WTC11 (cell line): Measurements from ENCODE around the gene ARHGEF25. TPM values are rescaled to one million over a fixed set of nuclear protein-coding genes. Genes with fewer than 3 reads are reported as not detected.

Experiments used
- ATAC-seq: fragments of 200-7000 bp; cut with Tn5 transposase; 2 replicates; pipeline ENCODE4 v1.10.0; 2021; ENCODE audit warnings: mild to moderate bottlenecking, moderate library complexity
- CTCF ChIA-PET: fragments of 300-600 bp; sonication (Branson Sonifier 250); formaldehyde crosslinking; loops from one replicate; lab custom pipeline; 2021; ENCODE audit warnings: antibody characterized with exemption; lab: Charles Lee
- POLR2A ChIA-PET: fragments of 350-600 bp; sonication (Branson Sonifier 250); formaldehyde crosslinking; loops from one replicate; lab custom pipeline; 2021; ENCODE audit warnings: antibody characterized with exemption; lab: Charles Lee
- DNase-seq: peaks from one replicate; pipeline ENCODE4 v3.0.0; 2021; ENCODE audit warnings: low spot score
- H3K27ac Mint-ChIP-seq: 2 replicates; pipeline ENCODE4 v1.8.0; 2021; ENCODE audit warnings: mixed read lengths
- H3K27me3 Mint-ChIP-seq: 2 replicates; pipeline ENCODE4 v1.8.0; 2021; ENCODE audit warnings: low read depth, mild to moderate bottlenecking, moderate library complexity, mixed read lengths
- H3K36me3 Mint-ChIP-seq: 2 replicates; pipeline ENCODE4 v1.8.0; 2021; ENCODE audit warnings: mixed read lengths
- H3K4me1 Mint-ChIP-seq: 2 replicates; pipeline ENCODE4 v1.8.0; 2022; ENCODE audit warnings: mixed read lengths
- H3K4me3 Mint-ChIP-seq: 2 replicates; pipeline ENCODE4 v1.8.0; 2021; ENCODE audit warnings: mild to moderate bottlenecking, moderate library complexity, mixed read lengths
- H3K9me3 Mint-ChIP-seq: 2 replicates; pipeline ENCODE4 v1.8.0; 2021; ENCODE audit warnings: mixed read lengths
- CREM ChIP-seq: sonication (generic); formaldehyde crosslinking; IDR thresholded peaks from 2 replicates; pipeline ENCODE4 v1.8.1; 2022; ENCODE audit warnings: mild to moderate bottlenecking, missing genetic modification reagents, moderate library complexity
- E2F4 ChIP-seq: sonication (generic); formaldehyde crosslinking; IDR thresholded peaks from 2 replicates; pipeline ENCODE4 v1.8.1; 2022; ENCODE audit warnings: low read depth, mild to moderate bottlenecking, moderate library complexity, missing genetic modification reagents, borderline replicate concordance
- ESRRA ChIP-seq: sonication (generic); formaldehyde crosslinking; IDR thresholded peaks from 2 replicates; pipeline ENCODE4 v1.8.1; 2022; ENCODE audit warnings: mild to moderate bottlenecking, missing genetic modification reagents, borderline replicate concordance
- FOXK1 ChIP-seq: sonication (generic); formaldehyde crosslinking; IDR thresholded peaks from 2 replicates; pipeline ENCODE4 v1.8.0; 2022; ENCODE audit warnings: mild to moderate bottlenecking, moderate library complexity, missing genetic modification reagents
- GABPB1 ChIP-seq: sonication (generic); formaldehyde crosslinking; IDR thresholded peaks from 2 replicates; pipeline ENCODE4 v1.8.1; 2023; ENCODE audit warnings: mild to moderate bottlenecking, missing genetic modification reagents
- GRHL2 ChIP-seq: fragments of 250-450 bp; sonication (Bioruptor Pico); IDR thresholded peaks from 2 replicates; pipeline ENCODE4 v1.8.0; 2022; ENCODE audit warnings: mild to moderate bottlenecking, moderate library complexity; ENCODE audit not compliant: insufficient replicate concordance, severe bottlenecking
- KAT7 ChIP-seq: sonication (generic); formaldehyde crosslinking; IDR thresholded peaks from 2 replicates; pipeline ENCODE4 v1.8.1; 2023; ENCODE audit warnings: missing genetic modification reagents, mild to moderate bottlenecking, borderline replicate concordance
- NR3C1 ChIP-seq: sonication (generic); formaldehyde crosslinking; conservative IDR thresholded peaks from 2 replicates; pipeline ENCODE4 v1.8.1; 2023; ENCODE audit warnings: low read depth, mild to moderate bottlenecking, missing genetic modification reagents
- RORB ChIP-seq: fragments of 250-450 bp; sonication (Bioruptor Pico); IDR thresholded peaks from 2 replicates; pipeline ENCODE4 v1.9.0; 2021; ENCODE audit warnings: mild to moderate bottlenecking
- SMAD4 ChIP-seq: sonication (generic); formaldehyde crosslinking; IDR thresholded peaks from 2 replicates; pipeline ENCODE4 v1.8.0; 2022; ENCODE audit warnings: mild to moderate bottlenecking, missing genetic modification reagents
- SOX15 ChIP-seq: fragments of 250-450 bp; sonication (Bioruptor Pico); IDR thresholded peaks from 2 replicates; pipeline ENCODE4 v1.9.0; 2021; ENCODE audit warnings: mild to moderate bottlenecking
- USF2 ChIP-seq: sonication (generic); formaldehyde crosslinking; IDR thresholded peaks from 2 replicates; pipeline ENCODE4 v1.8.1; 2023; ENCODE audit warnings: mild to moderate bottlenecking, missing genetic modification reagents, moderate library complexity
- ZNF425 ChIP-seq: fragments of 250-450 bp; sonication (Bioruptor Pico); conservative IDR thresholded peaks from 2 replicates; pipeline ENCODE4 v1.9.0; 2021; ENCODE audit warnings: mild to moderate bottlenecking
- ZNF512 ChIP-seq: sonication (generic); formaldehyde crosslinking; IDR thresholded peaks from 2 replicates; pipeline ENCODE4 v1.8.1; 2022; ENCODE audit warnings: missing genetic modification reagents, borderline replicate concordance
- ZNF671 ChIP-seq: fragments of 250-450 bp; sonication (Bioruptor Pico); IDR thresholded peaks from 2 replicates; pipeline ENCODE4 v1.8.0; 2021; ENCODE audit warnings: mild to moderate bottlenecking
- ZSCAN18 ChIP-seq: fragments of 250-450 bp; sonication (Bioruptor Pico); IDR thresholded peaks from 2 replicates; pipeline ENCODE4 v2.1.2; 2022; ENCODE audit warnings: mild to moderate bottlenecking, moderate library complexity
- total RNA-seq: library from RNA; stranded (reverse); gene quantifications from 3 replicates; pipeline ENCODE4 v1.2.3, GENCODE V29; 2021
- TF ChIP-seq, protein P1 (sequence below): sonication (generic); formaldehyde crosslinking; IDR thresholded peaks from 2 replicates; pipeline ENCODE4 v1.8.0; 2022; ENCODE audit warnings: missing genetic modification reagents
- TF ChIP-seq, protein P2 (sequence below): sonication (generic); formaldehyde crosslinking; IDR thresholded peaks from 2 replicates; pipeline ENCODE4 v1.8.0; 2022; ENCODE audit warnings: mild to moderate bottlenecking, missing genetic modification reagents

The ARHGEF25 gene
- total RNA-seq, 1 experiment from 2014 or later, result 11.9 TPM

GRCh38 chr12:57604992-57605810 lies 6.0 kb upstream of the ARHGEF25 start:
- ATAC-seq (peak; percentile 11), DNase-seq (no peak)
- ChIA-PET POLR2A (interaction anchor here (0.5 to 1.2 kb wide), 2 partner anchors 9 to 103 kb away, joined by 3 read pairs; no protein-coding TSS in a partner anchor), CTCF (interaction anchor here (1.0 to 5.0 kb wide), 5 partner anchors 15 to 130 kb away, joined by 3 to 31 read pairs (median 4); partner anchors contain the start of gene B4GALNT1)
- Mint-ChIP-seq H3K27ac (no peak overlapping the region), H3K4me1 (peaks cover 35% of the 10 kb centered on the region), H3K36me3 (peaks cover 15% of the 10 kb centered on the region), H3K27me3 (no peaks in the 10 kb centered on the region; the same call in 1 of the 2 replicates), H3K4me3 (peak overlapping the region; percentile 85), H3K9me3 (no peaks in the 10 kb centered on the region)
- TF ChIP-seq, protein P1, sequence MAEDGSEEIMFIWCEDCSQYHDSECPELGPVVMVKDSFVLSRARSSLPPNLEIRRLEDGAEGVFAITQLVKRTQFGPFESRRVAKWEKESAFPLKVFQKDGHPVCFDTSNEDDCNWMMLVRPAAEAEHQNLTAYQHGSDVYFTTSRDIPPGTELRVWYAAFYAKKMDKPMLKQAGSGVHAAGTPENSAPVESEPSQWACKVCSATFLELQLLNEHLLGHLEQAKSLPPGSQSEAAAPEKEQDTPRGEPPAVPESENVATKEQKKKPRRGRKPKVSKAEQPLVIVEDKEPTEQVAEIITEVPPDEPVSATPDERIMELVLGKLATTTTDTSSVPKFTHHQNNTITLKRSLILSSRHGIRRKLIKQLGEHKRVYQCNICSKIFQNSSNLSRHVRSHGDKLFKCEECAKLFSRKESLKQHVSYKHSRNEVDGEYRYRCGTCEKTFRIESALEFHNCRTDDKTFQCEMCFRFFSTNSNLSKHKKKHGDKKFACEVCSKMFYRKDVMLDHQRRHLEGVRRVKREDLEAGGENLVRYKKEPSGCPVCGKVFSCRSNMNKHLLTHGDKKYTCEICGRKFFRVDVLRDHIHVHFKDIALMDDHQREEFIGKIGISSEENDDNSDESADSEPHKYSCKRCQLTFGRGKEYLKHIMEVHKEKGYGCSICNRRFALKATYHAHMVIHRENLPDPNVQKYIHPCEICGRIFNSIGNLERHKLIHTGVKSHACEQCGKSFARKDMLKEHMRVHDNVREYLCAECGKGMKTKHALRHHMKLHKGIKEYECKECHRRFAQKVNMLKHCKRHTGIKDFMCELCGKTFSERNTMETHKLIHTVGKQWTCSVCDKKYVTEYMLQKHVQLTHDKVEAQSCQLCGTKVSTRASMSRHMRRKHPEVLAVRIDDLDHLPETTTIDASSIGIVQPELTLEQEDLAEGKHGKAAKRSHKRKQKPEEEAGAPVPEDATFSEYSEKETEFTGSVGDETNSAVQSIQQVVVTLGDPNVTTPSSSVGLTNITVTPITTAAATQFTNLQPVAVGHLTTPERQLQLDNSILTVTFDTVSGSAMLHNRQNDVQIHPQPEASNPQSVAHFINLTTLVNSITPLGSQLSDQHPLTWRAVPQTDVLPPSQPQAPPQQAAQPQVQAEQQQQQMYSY, result peak; percentile 21; the same call in 1 of the 2 replicates
- TF ChIP-seq FOXK1 (CRISPR knock-in tag) (0 out of 2 replicates have a peak, but pooled peaks have one; percentile 25), ZNF671 (CRISPR knock-in tag) (no peak)

DNA sequence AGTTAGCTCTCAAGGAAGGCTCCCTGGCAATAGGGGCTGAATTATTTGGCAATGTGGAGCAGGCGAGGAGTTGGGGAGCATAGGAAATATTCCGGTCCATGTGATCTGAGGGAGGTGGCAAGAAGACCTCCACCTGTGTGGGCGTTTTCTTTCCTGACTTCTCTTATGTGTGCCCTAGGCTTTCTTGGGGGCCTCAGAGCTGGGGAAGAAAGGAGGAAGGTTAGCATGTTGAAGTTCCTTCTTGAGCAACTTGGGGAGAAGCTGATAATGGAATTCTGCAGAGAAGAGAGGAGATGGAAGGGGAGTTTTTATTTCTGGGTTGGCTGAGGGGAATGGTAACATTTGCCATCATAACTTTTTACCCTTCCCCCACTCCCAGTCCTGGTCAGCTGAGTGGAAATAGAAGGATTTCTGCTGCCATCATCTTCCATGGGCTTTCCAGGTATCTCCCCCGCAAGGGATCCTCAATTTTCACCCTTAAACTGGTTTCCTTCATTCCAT lies 5.4 kb upstream of the ARHGEF25 start:
- peak overlapping the region; percentile 85 for H3K4me3 Mint-ChIP-seq
- H3K27me3 Mint-ChIP-seq, result peaks cover 6% of the 10 kb centered on the region
- TF ChIP-seq, protein P2, sequence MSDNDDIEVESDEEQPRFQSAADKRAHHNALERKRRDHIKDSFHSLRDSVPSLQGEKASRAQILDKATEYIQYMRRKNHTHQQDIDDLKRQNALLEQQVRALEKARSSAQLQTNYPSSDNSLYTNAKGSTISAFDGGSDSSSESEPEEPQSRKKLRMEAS (CRISPR knock-in tag), result no peak
- TF ChIP-seq SOX15 (CRISPR knock-in tag) (no peak), GABPB1 (CRISPR knock-in tag) (no peak)
- TF ChIP-seq, all 79 proteins: peak for 0
- ChIA-PET POLR2A (interaction anchor here (1.2 kb wide), 1 partner anchor 8 kb away, joined by 3 read pairs; no protein-coding TSS in a partner anchor), CTCF (interaction anchor here (1.0 to 5.0 kb wide), 4 partner anchors 15 to 130 kb away, joined by 3 to 31 read pairs (median 7); partner anchors contain the start of gene B4GALNT1)
- no peak for DNase-seq
- Mint-ChIP-seq H3K27ac (no peak overlapping the region), H3K9me3 (no peaks in the 10 kb centered on the region), H3K36me3 (peaks cover 15% of the 10 kb centered on the region), H3K4me1 (peaks cover 38% of the 10 kb centered on the region)
- no peak for ATAC-seq

DNA sequence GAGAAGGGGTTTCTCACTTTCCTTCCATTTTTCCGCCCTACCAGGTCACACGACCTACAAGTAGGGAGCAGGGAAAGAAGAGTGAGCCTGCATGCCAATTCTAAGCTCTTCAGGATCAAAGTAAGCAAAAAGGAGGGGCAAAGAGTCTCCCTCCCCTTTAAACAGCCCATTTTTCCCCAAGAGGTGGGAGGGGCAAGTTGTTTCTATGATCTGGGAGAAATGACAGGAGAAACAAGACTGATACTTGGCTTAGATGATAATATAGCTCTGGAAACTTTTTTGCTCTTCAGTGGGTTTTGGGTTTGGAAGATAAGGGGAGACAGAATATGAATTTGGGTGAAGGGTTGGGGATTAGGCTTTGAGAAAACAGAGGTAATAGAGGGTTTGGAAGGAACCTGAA lies 4.8 kb upstream of the ARHGEF25 start:
- ChIA-PET CTCF (interaction anchor here (1.5 to 5.4 kb wide), 3 partner anchors 14 to 23 kb away, joined by 10 to 34 read pairs (median 31); no protein-coding TSS in a partner anchor), POLR2A (no interaction called here)
- DNase-seq (no peak), ATAC-seq (no peak)
- peaks cover 15% of the 10 kb centered on the region for H3K36me3 Mint-ChIP-seq
- peaks cover 8% of the 10 kb centered on the region for H3K27me3 Mint-ChIP-seq
- peak overlapping the region; percentile 25 for H3K4me3 Mint-ChIP-seq
- H3K27ac Mint-ChIP-seq, result no peak overlapping the region
- H3K9me3 Mint-ChIP-seq, result no peaks in the 10 kb centered on the region
- H3K4me1 Mint-ChIP-seq, result peaks cover 38% of the 10 kb centered on the region
- no peak for TF ChIP-seq RORB (CRISPR knock-in tag)
- TF ChIP-seq USF2, result no peak
- no peak for TF ChIP-seq SMAD4 (CRISPR knock-in tag)
- no peak for TF ChIP-seq ESRRA (CRISPR knock-in tag)
- no peak for TF ChIP-seq NR3C1
- no peak for TF ChIP-seq KAT7 (CRISPR knock-in tag)
- no peak for TF ChIP-seq CREM
- TF ChIP-seq ZNF425 (CRISPR knock-in tag), result no peak
- no peak for TF ChIP-seq ZSCAN18 (CRISPR knock-in tag)
- TF ChIP-seq E2F4 (CRISPR knock-in tag), result no peak
- no peak for TF ChIP-seq GRHL2 (CRISPR knock-in tag)
- no peak for TF ChIP-seq ZNF512 (CRISPR knock-in tag)
